Cerebellar cortex (tissue), 1 donor: Measurements from ENCODE around the gene ZMAT5.

Experiments
- DNase-seq: peaks from one replicate; pipeline ENCODE4 v3.0.0-alpha.2; 2015; ENCODE audit warnings: low spot score

Gene ZMAT5

DNA sequence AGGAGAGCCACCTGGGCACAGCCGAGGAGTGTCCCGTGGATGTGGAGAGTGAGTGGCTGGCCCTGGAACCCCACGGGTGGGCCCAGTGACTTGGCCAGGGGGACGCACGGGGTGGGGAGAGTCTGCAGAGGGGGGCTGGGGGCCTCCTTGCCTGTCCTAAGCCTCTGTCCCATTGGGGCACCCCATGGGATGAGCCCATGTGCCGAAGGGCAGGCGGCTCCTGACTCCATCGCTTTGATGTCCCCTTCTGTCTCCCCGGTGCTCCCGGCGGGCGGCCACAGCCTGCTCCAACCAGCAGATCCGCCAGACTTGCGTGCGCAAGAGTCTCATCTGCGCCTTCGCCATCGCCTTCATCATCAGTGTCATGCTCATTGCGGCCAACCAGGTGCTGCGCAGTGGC lies 37.6 kb downstream of the ZMAT5 start:
- no peak for DNase-seq

DNA sequence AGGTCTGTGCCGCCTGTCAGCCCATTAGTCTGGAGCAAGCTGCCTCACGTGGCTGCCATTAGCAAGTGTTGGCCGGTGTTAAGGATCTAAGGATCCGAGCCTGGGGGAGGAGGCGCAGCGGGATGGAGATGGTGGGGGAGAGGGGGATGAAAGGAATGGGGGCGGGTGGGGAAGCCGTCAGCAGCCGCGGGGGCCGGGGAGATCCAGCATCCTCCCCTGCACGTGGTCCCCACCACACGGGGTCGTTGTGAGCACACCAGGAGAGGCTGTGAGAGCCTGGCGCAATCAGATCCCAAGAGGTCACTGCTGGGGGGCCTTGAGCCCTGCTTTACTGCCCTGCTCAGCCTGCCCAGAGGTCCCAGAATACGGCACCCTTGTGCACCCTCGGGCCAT lies 39.7 kb downstream of the ZMAT5 start:
- DNase-seq: no peak

DNA sequence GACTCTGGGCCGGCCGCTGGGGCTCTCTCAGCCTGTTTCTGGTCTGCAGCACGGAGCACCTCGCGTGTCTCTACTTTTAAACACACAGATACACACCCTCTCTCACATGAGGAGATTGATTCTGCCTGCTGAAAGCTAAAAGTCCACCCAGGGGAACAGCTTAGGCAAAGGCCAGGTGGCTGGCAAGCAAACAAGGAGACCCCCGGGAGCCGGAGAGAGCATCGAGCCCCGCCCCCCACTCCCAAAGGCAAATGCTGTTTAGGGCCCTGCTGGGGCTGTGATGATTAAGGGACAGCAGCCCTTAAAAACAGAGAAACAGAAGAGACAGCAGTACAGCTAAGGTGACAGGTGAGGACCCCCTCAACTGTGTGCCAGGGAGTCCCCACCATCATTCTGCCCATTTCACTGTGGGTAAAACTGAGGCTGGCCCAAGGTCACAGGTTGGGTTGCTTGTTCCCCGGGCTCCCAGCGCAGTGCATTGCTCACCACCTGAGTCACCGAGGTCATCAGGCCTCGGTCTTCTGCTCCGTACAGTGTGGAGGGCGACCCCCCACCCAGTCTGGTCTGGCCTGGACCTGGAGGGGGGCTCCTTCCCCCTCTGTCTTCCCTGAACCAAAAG lies 40.2 kb downstream of the ZMAT5 start:
- DNase-seq: no peak

DNA sequence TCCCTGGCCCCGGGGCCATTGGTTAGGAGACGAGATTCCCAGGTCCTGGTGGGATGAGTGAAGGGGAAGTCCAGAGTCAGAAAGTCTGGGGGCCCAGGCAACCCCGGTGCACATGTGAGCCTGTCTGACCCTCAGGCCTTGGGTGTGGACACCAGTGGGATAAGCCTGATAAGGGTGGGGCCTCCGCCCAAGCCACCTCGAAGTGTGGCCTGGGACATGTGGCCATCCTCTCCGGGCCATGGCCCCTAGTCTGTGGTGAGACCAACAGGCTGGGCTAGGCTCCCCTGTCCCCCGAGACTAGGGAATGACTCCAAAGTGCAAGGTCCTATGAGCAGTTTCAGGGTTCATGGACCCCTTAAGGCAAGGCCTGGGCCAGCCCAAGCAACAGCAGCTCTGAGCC lies 40.7 kb downstream of the ZMAT5 start:
- no peak for DNase-seq

DNA sequence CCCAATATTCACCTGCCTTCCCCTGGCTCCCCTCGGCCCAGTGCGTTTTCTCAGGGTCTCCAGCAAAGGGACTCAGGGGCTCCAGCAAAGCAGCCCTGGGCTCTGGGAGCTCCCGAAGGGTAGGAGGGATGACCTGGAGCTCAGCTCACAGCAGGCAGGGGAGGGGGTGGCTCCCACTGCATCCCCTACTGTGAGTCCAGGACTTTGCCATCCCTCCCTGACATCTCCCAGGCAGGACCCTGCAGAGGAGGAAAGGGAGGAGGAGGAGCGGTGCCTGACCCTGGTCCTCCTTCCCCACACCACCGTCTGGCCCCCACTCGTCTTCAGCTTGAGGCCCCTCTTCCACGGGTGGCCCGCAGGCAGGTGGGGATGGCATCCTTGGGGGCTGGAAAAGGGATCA lies 42.0 kb downstream of the ZMAT5 start:
- DNase-seq: no peak

DNA sequence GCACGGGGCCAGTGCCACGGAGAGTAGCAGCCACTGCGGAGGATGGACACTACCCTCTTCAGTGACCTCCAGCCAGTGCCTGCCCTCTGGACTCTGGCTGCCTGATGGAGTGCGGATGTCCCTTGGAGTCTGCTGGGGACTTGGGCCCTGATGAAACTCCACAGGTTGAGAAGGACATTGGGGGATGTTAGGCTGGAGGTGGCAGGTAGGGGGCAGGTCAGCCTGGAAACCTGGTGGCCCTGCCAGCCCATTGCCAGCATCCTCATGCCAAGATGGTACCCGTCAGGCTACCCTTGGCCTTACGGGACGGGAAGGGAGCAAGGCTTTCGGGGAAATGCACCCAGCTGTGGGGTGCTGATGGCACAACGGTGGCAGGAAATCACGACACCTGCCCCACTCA lies 43.0 kb downstream of the ZMAT5 start:
- DNase-seq: no peak

DNA sequence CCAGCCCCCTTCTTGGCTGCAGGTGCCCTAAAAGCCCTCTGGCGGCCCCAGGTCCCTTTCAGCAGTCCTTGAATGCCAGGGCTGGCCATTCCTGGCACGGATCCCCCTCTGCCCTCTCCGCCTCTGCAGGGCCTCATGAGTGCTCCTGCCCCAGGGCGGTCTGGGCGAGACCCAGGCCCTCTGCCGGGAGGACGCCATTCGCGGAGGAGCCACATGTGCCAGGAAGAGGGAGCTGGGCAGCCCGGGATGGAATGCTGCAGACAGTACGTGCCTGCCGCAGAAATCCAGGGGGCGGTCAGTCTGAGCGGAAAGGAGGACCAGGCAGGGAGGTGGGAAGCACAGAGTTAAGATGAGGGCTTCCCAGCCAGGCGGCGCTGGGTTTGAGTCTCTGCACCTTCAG lies 44.2 kb downstream of the ZMAT5 start:
- DNase-seq: no peak

DNA sequence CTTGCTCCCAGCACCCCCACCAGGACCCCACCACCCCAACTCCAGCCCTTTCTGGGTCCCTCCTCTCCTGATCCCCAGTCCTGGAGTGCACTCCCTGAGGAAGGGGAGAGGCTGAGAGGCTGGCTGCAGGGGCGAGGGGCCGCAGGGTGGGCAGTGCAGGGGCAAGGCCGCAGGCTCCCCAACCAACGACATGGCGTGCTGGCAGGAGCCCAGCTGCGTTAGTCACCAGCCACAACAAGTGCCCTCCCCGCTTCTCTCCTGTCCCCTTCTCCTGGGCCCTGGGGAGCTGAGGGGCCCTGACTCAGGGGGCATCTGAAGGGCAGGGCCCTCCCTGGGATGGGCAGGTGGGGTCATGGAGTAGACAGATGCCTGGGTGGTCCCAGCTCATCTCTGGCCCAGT lies 44.7 kb downstream of the ZMAT5 start:
- no peak for DNase-seq

DNA sequence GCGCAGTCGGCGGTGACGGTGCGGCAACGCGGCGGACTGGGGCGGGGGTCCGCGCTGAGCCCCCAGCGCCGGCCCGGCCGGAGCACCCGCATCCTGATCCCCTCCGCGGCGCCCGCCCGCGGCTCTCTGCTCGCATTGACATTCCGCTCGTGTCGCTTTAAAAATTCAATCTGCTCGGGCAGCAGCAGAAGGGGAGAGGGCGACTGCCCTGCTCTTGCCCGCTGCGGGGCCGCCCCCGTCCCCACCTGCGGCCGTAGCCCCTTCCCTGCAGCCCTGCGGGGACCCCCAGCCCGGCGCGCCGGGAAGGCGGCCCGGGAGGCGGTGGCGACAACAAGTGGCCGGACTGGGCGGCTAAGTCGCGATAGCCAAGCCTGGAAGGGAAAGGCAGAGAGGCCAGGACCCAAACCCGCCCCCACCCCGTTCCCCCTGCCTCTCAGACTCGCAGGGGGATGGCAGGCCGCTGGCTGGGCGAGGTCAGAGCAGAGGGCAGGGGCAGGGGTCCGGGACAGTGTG lies 45.9 kb downstream of the ZMAT5 start:
- DNase-seq: no peak

DNA sequence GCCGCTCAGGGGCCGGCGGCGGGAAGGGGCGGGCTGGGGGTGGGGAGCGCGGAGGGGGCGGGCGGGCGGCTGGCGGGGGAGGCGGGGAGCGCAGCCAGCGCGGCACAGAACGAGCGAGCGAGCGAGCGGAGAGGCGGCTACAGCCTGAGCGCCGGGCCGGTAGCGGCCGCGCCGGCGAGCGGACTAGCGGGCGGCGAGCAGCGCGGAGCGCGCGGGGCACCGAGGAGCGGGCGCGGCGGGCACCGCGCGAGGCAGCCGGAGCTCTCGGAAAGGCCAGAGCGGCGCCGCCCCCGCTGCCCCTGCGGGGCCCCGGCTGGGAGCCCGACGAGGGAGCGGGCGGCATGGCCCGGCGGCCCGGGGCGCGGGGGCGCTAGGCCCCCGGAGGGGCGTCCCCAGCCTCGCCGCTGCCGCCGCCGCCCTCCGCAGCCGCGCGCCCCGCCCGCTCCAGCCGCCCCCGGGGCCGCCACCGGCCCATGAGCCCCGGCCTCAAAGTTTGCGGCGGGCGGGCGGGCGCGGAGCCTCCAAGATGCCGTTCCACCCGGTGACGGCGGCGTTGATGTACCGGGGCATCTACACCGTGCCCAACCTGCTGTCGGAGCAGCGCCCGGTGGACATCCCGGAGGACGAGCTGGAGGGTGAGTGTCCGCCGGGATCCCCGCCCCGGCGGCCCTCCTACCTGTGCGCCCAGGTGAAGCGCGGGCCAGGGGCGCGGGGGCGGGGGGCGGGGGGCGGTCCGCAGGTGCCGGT lies 46.7 kb downstream of the ZMAT5 start, which contains the start of gene CABP7:
TSS of gene CABP7 (plus strand) at position 105 of the 747 bp plus-strand sequence. CDS start at position 527, 422 bp downstream.
- DNase-seq: no peak

DNA sequence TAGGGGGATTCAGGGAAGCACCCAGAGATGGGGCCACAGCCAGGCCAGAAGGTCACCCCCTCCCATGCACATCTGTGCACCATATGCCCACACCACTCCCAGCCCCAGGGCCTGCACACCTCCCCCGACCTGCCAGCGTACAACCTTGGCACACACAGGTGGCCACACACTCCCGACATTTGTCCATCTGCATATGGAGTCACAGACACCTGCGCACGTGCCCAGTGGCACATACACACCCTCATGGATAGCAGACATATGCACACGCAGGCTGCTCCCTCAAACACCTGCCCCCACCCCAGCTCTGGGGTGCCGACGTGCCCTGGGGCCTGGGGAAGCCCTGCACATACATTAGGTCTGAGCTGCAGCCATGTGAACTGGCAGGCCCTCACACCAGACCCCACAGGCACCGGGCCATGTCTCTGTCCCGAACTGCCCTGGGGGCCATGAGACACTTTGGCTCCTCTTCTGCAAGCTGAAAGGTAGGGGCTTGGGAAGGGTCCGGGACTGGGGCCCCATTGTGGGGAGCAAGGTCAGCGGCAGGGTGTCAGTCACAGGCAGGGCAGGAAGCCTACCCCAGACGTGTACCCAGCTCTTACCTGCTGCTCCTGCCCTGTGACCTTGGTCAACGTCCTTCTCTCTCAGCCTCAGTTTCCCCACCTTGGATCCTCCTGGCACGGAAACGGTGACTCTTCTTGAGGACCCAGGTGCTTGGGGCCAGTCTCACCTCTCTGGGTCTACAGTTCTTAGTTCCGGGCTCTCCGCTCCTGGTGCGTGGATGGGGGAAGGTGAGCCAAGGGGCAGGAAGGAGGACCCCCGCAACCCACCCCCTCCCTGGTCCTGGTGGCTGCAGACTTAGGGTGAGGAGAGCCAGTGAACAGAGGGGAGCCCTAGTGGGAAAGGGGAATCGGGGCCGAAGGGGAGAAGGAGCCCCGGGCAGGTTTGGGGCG lies 47.6 kb downstream of the ZMAT5 start:
- no peak for DNase-seq

DNA sequence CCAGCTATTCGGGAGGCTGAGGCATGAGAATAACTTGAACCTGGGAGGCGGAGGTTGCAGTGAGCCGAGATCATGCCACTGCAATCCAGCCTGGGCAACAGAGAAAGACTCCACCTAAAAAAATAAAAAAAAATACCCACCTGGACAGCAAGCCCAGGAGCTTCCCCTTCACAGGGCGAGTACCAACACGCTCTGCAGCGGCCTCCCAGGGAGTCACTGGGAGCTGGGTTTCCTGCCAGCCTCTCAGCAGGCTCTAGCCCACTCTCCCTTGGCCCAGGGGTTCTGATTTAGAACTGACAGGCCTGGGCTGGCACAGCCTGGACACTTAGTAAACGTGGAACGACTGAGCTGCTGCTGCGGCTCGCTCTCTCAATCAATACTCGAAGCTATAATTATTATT lies 49.0 kb downstream of the ZMAT5 start:
- no peak for DNase-seq

DNA sequence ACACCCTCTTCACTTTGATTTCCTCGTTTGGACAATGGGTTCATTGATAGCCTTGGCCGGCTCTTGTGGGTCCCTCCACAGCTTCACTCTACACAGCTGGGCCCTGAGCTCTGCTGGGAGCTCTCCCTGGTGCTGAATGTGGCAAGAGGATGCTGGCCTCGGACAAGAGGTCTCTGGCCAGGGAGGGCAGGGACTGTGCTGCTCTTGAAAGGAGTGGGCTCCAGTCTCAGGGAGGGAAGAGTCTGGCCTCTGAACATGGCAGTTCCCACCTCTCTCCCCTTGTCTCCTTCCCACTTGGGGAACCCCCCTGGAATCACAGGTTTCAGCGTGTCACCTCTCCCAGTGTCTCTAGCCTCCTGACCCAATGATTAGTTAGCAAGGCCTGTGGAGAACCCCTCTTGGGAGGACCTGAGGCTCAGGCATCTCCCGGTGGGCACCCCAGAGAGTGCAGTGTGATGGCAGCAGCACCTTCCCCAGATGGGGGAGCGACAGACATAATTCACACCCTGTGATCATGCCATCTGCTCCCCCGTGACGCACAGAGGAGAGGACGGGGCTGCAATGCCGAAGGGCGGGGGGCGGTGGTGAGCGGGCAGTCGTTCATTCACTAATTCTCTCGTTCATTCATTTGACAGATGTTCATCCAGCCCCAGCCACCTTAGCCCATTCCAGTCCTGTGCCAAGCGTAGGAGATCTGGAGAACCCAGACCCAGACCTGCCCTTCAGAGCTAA lies 49.8 kb downstream of the ZMAT5 start:
- peak; percentile 42 for DNase-seq

DNA sequence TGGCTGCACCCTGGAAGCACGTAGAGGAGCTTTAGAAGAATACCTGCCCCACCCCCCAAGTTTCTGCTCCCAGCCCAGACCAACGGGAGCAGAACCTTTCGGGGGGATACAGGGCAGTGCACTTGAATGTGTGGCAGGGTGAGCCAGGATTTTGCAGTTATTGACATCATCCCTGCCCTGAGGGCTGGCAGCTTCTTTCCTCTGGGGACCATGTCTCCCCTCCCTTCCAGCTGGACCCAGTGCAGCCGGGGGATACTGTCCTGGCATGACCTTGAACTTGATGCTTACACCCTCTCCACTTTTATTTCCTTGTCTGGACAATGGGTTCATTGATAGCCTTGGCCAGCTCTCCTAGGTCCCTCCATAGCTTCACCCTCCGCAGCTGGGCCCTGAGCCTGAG lies 51.1 kb downstream of the ZMAT5 start:
- no peak for DNase-seq

DNA sequence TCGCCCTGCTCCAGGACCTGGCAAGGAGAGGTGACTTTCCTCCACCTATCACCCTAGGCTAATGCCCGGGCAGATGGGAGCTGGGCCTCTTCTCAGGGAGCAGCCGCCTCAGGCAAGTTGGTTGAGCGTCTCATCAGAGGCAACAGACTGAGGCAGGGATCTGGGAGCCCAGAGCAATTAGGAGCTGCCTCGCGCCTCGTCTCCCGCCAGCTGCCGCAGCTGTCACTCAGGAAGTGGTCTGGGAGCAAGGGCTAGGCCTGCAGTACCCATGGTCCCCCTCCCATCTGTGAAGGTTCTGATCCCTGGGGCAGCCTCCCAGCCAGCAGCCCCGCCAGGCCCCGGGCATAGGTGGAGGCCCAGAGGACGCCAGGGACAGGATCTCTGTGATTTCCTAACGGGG lies 51.6 kb downstream of the ZMAT5 start:
- DNase-seq: no peak

DNA sequence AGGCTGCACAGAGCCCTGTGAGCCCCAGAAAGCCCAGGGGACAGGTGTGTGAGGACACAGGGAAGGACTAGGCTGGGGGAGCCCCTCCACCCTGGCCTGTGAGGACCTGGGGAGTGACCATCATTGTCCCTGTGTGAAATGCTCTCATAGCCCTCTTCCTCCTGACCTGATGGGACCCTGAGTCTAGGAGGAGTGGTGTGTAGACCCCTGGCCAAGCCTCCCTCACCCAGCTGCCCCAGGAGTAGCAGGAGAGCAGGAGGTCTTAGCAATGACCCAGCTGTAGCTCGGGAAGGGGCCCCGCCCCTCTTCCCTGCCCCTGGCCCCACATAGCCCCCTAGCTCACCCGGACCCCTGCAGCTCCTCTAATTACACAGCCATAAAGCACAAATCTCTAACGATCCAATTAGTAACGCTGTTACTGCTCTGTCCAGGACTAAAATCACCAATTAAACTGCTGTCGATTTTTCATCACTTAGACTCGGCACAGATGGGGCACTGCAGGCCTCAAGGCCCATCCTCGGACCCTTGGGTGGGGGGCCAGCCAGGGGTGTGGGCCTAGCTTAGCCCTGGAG lies 53.6 kb downstream of the ZMAT5 start:
- no peak for DNase-seq

DNA sequence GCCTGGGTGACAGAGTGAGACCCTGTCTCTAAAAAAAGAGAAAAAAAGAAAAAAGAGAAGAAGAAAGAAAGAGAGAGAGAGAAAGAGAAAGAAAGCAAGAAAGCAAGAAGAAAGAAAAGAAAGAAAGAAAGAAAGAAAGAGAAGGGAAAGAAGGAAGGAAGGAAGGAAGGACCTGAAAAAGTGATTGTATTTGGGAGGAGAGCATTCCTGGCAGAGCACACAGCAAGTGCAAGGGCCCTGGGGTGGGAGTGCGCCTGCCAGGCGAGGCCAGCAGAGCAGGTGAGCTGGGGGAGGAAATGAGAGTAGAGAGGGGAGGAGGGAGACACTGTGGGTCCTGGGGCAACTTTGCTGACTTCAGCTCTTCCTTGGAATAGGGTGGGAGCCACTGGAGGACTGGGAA lies 54.7 kb downstream of the ZMAT5 start:
- DNase-seq: no peak

DNA sequence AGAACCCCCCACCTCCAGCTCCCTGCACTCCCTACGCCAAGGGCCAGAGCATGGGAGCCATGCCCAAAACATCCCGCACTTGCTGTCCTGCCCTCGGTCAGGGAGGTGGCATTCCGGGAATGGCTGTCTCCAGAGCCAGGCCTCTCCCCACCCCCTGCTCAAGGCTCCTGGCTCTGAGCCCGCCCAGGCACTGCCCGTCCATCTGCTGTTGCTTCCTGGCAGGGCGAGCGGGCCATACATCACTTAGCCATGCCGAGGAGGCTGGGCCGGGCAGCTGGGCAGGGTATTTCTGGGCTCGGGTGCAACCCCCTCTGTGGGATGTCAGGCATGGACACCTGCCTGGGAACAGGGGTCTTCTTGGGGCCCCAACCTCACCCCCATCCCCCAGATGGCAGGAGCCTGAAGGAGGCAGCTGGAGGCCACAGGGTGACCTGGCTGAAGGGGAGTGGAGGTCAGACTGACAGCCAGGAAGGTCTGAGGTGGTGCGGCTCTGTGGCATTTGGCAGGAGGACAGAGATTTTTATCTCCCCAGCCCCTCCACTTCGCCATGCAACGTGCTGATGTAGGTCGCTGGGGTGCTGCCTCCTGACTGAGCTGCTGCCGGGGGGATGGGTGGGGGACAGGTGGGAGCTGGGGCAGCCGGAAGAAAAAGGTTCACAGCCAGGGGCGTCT lies 55.7 kb downstream of the ZMAT5 start:
- peak; percentile 91 for DNase-seq

DNA sequence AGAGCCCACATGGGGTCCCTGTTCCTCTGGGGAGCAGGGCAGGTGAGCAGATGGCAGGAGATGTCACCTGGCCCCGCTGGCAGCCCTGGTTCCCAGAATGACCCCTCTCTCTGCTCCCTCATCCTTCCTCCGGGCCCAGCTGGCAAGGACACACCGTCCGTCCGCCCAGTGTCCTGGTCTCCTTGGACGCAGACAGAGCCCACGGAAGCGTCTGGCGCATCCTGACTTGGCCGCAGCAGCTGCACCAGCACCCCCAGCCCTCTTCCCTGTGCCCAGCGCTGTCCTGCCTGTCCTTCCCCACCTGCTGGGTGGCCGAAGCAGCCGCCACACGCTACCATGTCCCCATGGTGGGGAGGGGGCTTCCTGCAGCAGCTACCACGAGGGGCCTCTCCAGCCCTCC lies 56.6 kb downstream of the ZMAT5 start:
- no peak for DNase-seq

DNA sequence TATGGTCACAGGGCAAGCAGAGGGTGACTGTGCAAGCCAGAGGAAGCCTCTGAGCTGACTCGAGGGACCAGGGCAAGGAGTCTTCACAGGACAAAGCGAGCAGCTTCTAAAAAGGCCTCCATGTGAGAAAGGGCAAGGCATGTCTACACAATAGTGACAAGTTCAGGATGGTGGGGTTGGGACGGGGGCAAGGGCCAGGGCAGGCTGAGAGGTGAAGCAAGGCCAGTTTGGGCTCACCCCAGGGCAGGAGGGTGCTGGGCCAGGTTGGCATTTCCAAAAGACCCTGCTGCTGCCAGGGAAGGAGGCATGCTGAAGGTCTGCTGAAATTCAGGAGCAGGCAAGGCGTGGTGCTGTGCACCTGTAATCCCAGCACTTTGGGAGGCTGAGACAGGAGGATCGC lies 59.3 kb downstream of the ZMAT5 start:
- DNase-seq: no peak

DNA sequence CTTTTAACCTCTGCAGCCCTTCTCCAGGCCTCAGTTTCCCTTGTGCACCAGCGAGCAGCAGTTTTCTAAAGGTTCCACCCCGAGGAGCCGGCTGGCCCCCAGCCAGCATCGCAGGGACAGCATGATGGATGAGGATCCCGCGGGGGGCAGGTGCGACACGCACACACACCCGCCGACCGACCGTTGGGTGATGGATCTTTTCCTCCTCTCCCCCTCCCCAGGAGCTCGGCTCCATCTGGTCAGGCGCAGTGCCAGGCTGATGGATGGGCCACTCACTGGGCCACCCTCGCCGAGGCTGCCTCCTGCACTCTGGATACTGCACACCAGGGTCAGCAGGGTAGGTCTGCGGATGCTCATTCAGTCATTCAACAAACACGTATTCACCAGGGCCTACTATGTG lies 59.8 kb downstream of the ZMAT5 start:
- no peak for DNase-seq
